SK-N-SH treated with all-trans-retinoic acid at 6 μM for 48 hours (cell line): Measurements from ENCODE around the gene SKIL.

Source experiments
- ARNTL ChIP-seq: fragments of 450-650 bp; formaldehyde crosslinking; IDR thresholded peaks from 2 replicates; pipeline ENCODE4 v1.5.0; 2020; ENCODE audit warnings: low read depth, mild to moderate bottlenecking, moderate library complexity, borderline replicate concordance
- ISL1 ChIP-seq: fragments of 250-450 bp; sonication (Bioruptor Pico); IDR thresholded peaks from 2 replicates; pipeline ENCODE4 v2.1.2; 2022; ENCODE audit warnings: mild to moderate bottlenecking, moderate library complexity
- RARB ChIP-seq: fragments of 250-450 bp; sonication (Bioruptor Pico); IDR thresholded peaks from 2 replicates; pipeline ENCODE4 v1.8.0; 2021; ENCODE audit warnings: mild to moderate bottlenecking, moderate library complexity
- TCF4 ChIP-seq: fragments of 250-450 bp; sonication (Bioruptor Pico); IDR thresholded peaks from 2 replicates; pipeline ENCODE4 v1.8.0; 2021; ENCODE audit warnings: mild to moderate bottlenecking, moderate library complexity, borderline replicate concordance
- ZNF70 ChIP-seq: fragments of 450-650 bp; formaldehyde crosslinking; IDR thresholded peaks from 2 replicates; pipeline ENCODE4 v1.5.0; 2020; ENCODE audit warnings: mild to moderate bottlenecking, moderate library complexity
- TF ChIP-seq, protein P1 (sequence below): fragments of 250-450 bp; sonication (Bioruptor Pico); IDR thresholded peaks from 2 replicates; pipeline ENCODE4 v1.5.0; 2020; ENCODE audit warnings: mild to moderate bottlenecking, moderate library complexity

DNA sequence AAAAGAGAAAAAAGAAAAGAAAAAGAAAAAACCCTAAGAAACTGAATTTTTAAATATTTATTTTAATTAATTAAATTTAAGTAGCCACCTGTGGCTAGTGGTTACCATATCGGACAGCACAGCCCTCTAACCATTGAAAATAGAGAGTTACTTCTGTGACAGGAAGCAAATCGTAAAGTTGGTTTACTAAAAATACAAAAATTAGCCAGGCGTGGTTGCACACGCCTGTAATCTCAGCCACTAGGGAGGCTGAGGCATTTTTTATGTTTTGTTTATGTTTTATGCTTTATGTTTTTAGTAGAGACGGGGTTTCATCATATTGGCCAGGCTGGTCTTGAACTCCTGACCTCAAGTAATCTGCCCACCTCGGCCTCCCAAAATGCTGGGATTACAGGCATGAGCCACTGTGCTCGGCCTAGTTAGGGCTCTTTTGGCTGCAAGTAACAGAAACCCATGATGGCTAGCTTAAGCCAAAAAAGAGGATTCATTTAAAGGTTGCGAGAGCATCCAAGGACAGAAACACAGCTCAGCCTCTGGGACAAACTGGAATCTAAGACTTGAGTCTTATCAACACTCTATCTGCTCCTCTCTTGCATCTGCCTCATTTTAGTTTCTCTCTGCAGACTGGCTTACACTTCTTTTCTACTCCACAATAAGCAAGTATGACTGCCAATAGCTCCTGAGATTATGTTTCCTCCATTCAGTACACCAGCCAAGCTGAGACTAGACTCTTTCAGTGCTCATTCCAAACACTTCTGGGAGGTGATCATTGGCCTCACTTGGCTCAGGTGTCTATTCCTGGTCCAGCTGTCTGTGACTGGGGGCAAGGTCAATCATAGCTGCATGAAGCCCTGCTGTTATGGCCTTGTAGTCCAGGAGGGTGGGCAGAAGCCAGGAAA, 6.8 kb upstream of the SKIL start:
- no peak for TF ChIP-seq TCF4
- no peak for TF ChIP-seq RARB (CRISPR knock-in tag)
- no peak for TF ChIP-seq ARNTL
- TF ChIP-seq, protein P1, sequence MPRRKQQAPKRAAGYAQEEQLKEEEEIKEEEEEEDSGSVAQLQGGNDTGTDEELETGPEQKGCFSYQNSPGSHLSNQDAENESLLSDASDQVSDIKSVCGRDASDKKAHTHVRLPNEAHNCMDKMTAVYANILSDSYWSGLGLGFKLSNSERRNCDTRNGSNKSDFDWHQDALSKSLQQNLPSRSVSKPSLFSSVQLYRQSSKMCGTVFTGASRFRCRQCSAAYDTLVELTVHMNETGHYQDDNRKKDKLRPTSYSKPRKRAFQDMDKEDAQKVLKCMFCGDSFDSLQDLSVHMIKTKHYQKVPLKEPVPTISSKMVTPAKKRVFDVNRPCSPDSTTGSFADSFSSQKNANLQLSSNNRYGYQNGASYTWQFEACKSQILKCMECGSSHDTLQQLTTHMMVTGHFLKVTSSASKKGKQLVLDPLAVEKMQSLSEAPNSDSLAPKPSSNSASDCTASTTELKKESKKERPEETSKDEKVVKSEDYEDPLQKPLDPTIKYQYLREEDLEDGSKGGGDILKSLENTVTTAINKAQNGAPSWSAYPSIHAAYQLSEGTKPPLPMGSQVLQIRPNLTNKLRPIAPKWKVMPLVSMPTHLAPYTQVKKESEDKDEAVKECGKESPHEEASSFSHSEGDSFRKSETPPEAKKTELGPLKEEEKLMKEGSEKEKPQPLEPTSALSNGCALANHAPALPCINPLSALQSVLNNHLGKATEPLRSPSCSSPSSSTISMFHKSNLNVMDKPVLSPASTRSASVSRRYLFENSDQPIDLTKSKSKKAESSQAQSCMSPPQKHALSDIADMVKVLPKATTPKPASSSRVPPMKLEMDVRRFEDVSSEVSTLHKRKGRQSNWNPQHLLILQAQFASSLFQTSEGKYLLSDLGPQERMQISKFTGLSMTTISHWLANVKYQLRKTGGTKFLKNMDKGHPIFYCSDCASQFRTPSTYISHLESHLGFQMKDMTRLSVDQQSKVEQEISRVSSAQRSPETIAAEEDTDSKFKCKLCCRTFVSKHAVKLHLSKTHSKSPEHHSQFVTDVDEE = no peak
- no peak for TF ChIP-seq ZNF70 (CRISPR knock-in tag)
- TF ChIP-seq ISL1 (CRISPR knock-in tag) = no peak
